Subcutaneous abdominal adipose tissue (tissue), 5 donors: ENCODE results near the gene TNFRSF17.
A peak's percentile ranks its signal among the peaks of the same experiment; 100 is the strongest.
"Not testable (repeated sequence)": the region's sequence is repeated elsewhere in the genome, so short reads cannot be mapped to it uniquely, and the experiment has no call there.

Experiments used
- H3K27ac ChIP-seq: one replicate; pipeline ENCODE4 v1.7.0; 2013; ENCODE audit warnings: low read depth, mild to moderate bottlenecking, inconsistent platforms, low read length, moderate library complexity
- H3K27me3 ChIP-seq, 5 donors: one replicate each; pipeline ENCODE4 v1.7.0; 2013; ENCODE audit warnings: low read length in 5 of 5, inconsistent platforms in 1 of 5; ENCODE audit not compliant: control insufficient read depth in 5 of 5, insufficient read depth in 4 of 5
- H3K36me3 ChIP-seq, 5 donors: one replicate each; pipeline ENCODE4 v1.7.0; 2013; ENCODE audit warnings: low read length in 5 of 5; ENCODE audit not compliant: control insufficient read depth in 5 of 5, insufficient read depth in 5 of 5
- H3K4me1 ChIP-seq, 5 donors: one replicate each; pipeline ENCODE4 v1.7.0; 2013; ENCODE audit warnings: low read length in 5 of 5, mild to moderate bottlenecking in 3 of 5, moderate library complexity in 1 of 5; ENCODE audit not compliant: control insufficient read depth in 5 of 5, insufficient read depth in 5 of 5
- H3K4me3 ChIP-seq, 5 donors: one replicate each; pipeline ENCODE4 v1.7.0; 2013; ENCODE audit warnings: low read length in 5 of 5, low read depth in 1 of 5
- H3K9ac ChIP-seq, 5 donors: one replicate each; pipeline ENCODE4 v1.7.0; 2013; ENCODE audit warnings: low read length in 5 of 5, mild to moderate bottlenecking in 4 of 5, moderate library complexity in 3 of 5
- H3K9me3 ChIP-seq, 5 donors: one replicate each; pipeline ENCODE4 v1.7.0; 2013; ENCODE audit warnings: low read length in 5 of 5; ENCODE audit not compliant: control insufficient read depth in 5 of 5
- donor health status: healthy.
- donor health status: healthy.
- donor health status: healthy.
- donor health status: healthy.
- donor health status: healthy.

The TNFRSF17 gene

DNA sequence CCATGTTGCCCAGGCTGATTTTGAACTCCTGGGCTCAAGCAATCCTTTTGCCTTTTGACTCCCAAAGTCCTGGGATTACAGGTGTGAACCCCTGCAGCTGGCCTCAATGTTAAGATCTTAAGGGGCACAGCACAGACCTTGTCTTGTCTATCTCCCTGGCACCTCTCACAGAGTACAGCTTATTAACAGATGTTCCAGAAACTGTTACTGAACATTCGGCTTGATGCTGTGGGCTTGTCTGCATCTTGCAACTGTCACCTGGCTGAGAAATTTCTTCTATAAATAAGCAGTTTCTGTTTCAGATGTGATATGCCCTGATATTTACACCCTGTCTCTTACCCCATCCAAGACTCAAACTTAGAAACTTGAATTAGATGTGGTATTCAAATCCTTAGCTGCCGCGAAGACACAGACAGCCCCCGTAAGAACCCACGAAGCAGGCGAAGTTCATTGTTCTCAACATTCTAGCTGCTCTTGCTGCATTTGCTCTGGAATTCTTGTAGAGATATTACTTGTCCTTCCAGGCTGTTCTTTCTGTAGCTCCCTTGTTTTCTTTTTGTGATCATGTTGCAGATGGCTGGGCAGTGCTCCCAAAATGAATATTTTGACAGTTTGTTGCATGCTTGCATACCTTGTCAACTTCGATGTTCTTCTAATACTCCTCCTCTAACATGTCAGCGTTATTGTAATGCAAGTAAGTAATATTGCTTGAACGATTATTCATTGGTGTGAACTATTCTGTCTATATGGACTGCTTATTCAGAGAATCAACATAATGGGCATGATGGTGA is at the start of gene TNFRSF17:
Gene TNFRSF17, plus strand, starts transcription at position 450 of the 791 bp plus-strand sequence. Its CDS starts 115 bp downstream, at position 565.
- Histone ChIP-seq H3K27ac (no peak within 1 kb of the TSS), H3K9ac (no peak within 1 kb of the TSS), H3K4me1 (peaks cover 0 to 2% (median 0%) of the 10 kb centered on the region in 5 donors), H3K27me3 (no peaks in the 10 kb centered on the region), H3K4me3 (no peak within 1 kb of the TSS), H3K36me3 (no peaks in the 10 kb centered on the region), H3K9me3 (no peaks in the 10 kb centered on the region)

DNA sequence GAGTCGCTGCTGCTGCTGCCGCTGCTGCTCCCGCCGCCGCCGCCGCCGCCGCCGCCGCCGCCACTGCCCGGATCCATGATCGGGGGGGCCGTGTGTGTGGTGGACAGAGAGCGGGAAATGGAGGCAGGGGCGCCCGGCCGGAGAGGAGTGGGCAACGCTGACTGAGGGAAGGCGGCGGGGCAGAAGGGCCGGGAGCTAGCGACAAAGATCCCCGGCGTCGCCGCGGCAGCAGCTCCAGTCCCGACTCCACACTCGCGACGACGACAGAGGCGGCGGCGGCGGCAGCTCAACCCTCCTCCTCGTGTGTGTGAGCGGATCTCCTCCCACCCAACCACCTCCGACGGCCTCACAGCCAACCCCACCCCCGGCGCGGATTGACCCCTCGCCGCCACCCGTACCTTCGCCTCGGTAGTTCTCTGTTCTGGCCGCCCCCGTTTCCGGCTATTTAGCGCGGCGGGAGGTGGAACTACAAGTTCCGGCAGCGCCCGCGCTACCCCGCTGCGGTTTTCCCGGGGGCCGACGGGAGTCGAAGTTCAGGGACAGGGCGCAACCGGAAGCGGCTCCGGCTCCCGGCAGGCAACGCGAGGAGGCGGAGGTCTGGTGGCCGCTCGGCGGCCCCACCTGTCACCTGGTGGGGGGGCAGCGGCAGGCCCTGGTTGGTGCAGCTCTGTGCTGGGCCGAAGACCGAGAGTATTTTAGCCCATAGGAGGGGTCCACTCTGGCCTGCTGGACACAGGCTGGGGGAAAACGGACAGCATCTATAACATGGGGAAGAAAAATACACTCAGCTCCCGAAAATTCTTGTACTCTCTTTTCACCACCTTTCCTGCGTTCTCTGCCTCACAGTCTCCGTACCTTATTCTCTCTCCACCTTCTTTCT is 49.1 kb upstream of the TNFRSF17 start, which contains the start of gene GSPT1:
Gene GSPT1, minus strand, starts transcription at position 313 of the 880 bp plus-strand sequence. Its CDS starts 236 bp downstream, at position 77.
- Histone ChIP-seq H3K4me1 (peaks cover 12 to 39% (median 36%) of the 10 kb centered on the region in 5 donors), H3K27me3 (peaks cover 0 to 4% (median 0%) of the 10 kb centered on the region in 5 donors), H3K9ac (peak within 1 kb of the TSS in 4 of 5 donors; percentile 84 to 91 (median 88)), H3K27ac (peak within 1 kb of the TSS; percentile 91), H3K4me3 (peak within 1 kb of the TSS; percentile 82 to 90 (median 85)), H3K9me3 (no peaks in the 10 kb centered on the region), H3K36me3 (no peaks in the 10 kb centered on the region)

DNA sequence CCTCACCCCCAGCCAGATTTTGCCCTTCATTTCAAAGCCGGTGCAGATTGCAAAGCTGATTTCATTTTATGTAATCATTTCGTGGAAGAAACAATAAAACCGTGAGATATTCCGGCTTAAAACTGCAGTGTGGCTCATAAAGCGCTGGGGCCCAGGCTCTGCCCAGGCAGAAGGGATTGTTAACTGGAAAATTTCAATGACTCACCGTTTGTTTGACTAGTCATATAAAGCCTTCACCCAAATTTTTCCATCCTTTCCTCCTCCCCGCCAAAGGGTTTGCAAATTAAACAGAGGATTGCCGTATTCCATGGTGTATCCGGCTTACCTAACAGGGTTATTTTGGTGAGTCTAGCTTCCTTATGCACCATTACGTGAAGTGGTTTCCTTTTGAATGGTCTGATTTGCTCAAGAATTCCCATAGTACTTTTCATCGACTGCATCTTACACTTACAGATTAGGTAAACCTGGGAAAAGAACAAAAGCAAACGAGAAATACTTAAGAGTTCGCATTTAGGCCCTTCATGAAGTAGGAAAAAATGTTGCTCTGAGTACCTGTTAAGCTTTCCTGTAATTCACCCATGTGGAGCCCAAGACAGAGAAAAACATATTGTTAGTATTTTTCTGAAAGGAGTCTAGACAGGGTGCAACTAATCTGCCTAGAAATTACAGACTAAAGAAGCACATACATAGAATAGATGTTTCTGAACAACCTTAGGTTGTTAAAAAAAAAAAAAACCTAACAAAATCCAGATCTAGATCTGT is 48.3 kb upstream of the TNFRSF17 start:
- Histone ChIP-seq H3K4me1 (peaks cover 10 to 36% (median 29%) of the 10 kb centered on the region in 5 donors), H3K27me3 (peaks cover 0 to 4% (median 0%) of the 10 kb centered on the region in 5 donors), H3K9ac (peak overlapping the region in 4 of 5 donors; percentile 75 to 89 (median 84)), H3K9me3 (no peaks in the 10 kb centered on the region), H3K4me3 (peak overlapping the region; percentile 75 to 90 (median 84)), H3K27ac (peak overlapping the region; percentile 91), H3K36me3 (no peaks in the 10 kb centered on the region)

DNA sequence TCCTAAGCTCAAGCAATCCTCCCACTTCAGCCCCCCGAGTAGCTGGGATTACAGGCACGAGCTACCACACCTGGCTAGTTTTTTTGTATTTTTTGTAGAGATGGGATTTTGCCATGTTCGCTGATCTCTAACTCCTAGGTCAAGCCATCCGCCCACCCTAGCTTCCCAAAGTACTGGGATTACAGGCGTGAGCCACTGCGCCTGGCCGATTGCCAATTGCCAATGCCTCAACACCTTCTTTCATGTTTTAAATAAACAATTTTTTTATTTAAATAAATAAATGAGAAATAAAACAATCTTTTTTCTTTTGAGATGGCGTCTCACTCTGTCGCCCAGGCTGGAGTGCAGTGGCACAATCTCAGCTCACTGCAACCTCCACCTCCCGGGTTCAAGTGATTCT is 41.0 kb upstream of the TNFRSF17 start:
- not testable (repeated sequence) for H3K27ac ChIP-seq, H3K36me3 ChIP-seq, H3K4me3 ChIP-seq, H3K27me3 ChIP-seq, H3K9me3 ChIP-seq, H3K9ac ChIP-seq, H3K4me1 ChIP-seq

DNA sequence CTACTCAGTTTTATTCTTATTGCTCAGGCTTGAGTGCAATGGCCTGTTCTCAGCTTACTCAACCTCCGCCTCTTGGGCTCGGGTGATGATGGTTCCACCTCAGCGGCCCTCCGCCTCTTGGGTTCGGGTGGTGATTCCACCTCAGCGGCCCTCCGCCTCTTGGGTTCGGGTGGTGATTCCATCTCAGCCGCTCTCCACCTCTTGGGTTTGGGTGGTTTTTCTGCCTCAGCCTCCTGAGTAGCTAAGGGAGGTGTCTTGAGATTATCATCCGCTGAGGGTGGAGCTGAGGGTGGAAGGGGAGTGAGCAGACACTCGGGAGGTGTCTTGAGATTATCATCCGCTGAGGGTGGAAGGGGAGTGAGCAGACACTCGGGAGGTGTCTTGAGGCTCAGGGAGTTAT is 37.7 kb upstream of the TNFRSF17 start:
- not testable (repeated sequence) for H3K4me1 ChIP-seq, H3K4me3 ChIP-seq, H3K9me3 ChIP-seq, H3K36me3 ChIP-seq, H3K27me3 ChIP-seq, H3K9ac ChIP-seq, H3K27ac ChIP-seq

DNA sequence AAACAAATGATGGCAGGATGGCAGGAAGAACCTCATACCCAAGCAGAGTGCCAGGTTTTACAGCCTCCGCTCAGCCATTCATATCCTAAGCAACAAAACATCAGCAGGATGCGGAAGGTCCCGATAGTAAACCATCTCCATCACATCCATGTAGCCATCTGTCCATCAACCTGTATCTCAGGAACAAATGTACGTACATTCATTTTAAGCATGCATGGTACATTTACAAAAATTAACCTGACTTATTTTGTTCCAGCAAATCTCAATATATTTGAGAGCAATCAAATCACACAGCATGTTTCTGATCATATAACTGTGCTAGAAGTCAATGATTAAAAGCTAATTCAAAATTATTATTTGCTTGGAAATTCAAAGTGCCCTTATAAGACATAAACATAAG is 23.1 kb upstream of the TNFRSF17 start, which contains the start of gene NPIPB2:
Gene NPIPB2, minus strand, starts transcription at position 101 of the 400 bp plus-strand sequence. Its CDS starts 0 bp downstream, at position 101.
- not testable (repeated sequence) for H3K9ac ChIP-seq, H3K27ac ChIP-seq, H3K4me1 ChIP-seq, H3K36me3 ChIP-seq, H3K4me3 ChIP-seq, H3K27me3 ChIP-seq, H3K9me3 ChIP-seq

DNA sequence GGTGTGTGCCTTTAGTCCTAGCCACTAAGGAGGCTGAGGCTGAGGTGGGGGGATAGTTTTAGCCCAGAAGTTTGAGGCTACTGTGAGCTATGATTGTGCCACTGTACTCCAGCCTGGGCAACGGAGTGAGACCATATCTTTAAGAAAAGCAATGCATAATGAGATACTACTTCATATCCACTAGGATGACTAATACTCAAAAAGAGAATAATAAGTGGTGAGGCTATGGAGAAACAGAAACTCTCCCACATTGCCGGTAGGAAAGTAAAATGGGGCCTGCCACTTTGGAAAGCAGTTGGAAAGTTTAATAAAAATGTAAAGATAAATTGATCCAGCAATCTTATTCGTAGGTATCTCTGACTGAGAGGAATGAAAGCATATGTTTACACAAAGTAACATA is 18.6 kb upstream of the TNFRSF17 start:
- Histone ChIP-seq H3K4me3 (no peak overlapping the region), H3K27ac (no peak overlapping the region), H3K9me3 (no peaks in the 10 kb centered on the region), H3K4me1 (no peaks in the 10 kb centered on the region), H3K27me3 (peaks cover 0 to 6% (median 0%) of the 10 kb centered on the region in 5 donors), H3K9ac (no peak overlapping the region), H3K36me3 (no peaks in the 10 kb centered on the region)

DNA sequence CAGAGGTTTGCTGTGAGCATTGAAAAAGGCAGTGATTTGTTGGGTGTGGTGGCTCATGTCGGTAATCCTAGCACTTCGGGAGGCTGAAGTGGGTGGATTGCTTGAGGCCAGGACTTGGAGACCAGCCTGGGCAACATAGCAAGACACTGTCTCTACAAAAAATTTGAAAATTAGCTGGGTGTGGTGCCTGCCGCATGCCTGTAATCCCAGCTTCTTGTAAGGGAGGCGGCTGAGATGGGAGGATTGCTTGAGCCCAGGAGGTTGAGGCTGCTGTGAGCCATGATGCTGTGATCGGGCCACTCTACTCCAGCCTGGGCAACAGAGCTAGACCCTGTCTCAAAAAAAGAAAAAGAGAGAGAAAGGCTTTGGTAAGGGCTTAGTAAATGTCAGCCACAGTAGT is 16.2 kb upstream of the TNFRSF17 start:
- H3K4me1 ChIP-seq: no peaks in the 10 kb centered on the region
- no peak overlapping the region for H3K9ac ChIP-seq
- H3K27me3 ChIP-seq: peaks cover 0 to 6% (median 0%) of the 10 kb centered on the region in 5 donors
- H3K36me3 ChIP-seq: no peaks in the 10 kb centered on the region
- H3K4me3 ChIP-seq: no peak overlapping the region
- no peak overlapping the region for H3K27ac ChIP-seq
- H3K9me3 ChIP-seq: no peaks in the 10 kb centered on the region

DNA sequence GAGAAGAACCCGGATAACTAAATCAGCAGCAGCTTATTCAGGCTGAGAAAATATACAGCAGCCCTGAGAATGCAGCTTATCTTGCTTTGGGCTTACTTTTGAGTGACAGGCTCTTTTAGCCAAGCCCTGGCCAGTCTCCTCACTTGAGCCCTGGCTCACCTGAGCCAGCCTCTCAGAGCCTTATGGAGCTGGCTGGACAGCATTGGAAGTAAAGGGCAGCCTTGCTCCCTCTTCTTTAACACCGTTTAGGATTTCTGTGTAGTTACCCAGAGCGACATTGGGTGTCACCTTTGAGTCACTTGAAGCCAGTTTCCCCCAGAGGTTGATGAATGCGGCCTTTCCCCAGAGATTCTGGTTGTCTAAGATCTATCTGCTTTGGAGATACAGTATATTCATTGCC is 15.5 kb upstream of the TNFRSF17 start:
- no peaks in the 10 kb centered on the region for H3K36me3 ChIP-seq
- no peaks in the 10 kb centered on the region for H3K4me1 ChIP-seq
- H3K4me3 ChIP-seq: no peak overlapping the region
- no peak overlapping the region for H3K27ac ChIP-seq
- no peak overlapping the region for H3K9ac ChIP-seq
- peaks cover 0 to 6% (median 0%) of the 10 kb centered on the region in 5 donors for H3K27me3 ChIP-seq
- H3K9me3 ChIP-seq: no peaks in the 10 kb centered on the region
